GM21825 (cell line): ENCODE data around the gene CBLB.

ENCODE experiments used
- ATAC-seq: cut with Tn5 transposase; IDR thresholded peaks from one replicate; pipeline ENCODE4 v1.9.1; 2021; ENCODE audit warnings: mild to moderate bottlenecking, moderate library complexity; ENCODE audit not compliant: unreplicated experiment

CBLB gene

DNA sequence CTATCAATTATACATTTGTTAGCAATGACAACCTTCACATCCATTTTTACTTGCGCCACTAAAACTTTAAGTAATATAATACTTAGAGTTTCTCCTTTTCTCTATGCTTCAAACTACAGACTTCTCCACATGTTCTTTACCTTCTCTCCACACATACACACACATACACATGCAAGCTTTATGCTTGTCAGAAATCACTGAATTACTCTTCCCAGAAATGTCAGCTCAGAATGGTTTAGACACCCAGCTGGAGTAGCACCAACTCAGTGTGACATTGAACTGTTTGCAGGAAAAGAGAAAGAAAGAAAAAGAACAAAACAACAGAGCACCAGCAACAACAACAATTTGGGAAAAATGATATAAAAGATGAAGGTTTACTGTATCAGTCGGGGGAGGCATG lies 20.9 kb downstream of the CBLB start:
- no peak for ATAC-seq

DNA sequence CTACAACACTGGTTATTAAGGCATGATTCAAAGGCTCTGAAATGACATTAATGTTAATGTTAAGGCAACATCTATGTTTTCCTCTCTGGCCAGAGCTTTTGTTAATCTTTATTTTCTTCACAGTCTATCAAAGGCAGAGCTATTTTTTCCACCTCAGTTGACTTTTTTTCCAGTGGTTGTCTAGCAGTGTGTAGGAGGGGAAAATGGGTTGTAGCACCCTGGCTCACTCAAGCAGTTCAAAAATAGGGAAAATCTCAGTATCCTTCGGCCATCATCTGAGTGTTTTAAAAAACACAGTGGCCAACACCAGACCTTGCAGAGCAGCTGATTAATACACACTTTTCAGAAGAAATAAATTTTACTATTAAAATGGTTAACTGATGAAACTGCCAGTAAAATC lies 21.4 kb downstream of the CBLB start:
- ATAC-seq = no peak

DNA sequence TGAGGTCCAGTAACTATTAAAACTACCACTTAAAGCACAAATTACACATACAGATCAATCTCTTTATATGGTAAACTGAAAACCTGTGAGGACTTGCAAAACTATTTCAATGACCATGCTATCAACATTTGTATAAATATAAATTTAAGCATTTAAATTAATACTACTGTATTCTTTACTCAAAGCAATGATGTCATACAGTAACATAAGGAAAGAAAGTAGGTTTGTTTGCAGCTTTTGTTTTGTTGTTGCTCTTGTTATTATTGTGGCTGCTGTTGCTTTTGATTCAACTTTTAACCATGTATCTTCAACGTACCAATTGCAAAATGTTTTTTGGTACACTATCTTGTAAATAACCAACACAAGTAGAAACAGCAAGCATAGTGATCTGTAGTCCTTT lies 22.0 kb downstream of the CBLB start:
- no peak for ATAC-seq

DNA sequence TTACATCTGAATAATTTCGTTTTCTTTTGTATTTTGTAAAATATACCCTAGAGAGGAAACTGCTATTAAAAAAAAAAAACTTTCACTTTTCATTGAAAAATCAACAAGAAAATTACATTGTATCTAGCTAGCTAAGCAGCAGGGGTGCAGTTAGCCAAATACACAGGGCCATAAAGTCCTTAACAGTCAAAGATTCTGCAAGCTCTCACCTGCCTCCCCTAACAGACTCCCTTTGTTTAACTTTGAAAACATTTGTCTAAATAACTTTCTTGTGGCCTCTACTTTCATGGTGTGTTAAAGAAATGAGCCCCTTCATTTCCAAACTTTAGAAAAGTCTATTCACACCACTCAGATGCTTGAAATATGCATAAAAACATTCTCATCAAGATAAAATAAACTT lies 23.3 kb downstream of the CBLB start:
- no peak for ATAC-seq

DNA sequence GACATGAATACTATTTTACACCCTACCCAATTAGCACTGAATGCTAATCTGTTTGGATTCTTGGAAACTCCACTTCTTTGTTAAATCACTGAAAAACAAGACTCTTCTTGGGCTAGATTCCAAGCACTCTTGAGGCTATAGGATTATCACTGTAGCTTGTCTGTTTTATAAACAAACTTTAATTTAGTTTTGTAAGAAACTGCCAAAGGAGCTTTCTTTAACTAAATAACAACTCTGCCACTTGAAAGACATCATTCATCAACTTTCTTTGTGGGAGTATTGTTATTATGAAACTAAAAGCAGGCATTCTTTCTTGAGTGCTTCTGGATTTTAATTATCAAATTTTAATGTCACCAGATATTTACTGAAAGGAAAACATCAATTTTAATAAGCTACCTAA lies 24.1 kb downstream of the CBLB start:
- no peak for ATAC-seq

DNA sequence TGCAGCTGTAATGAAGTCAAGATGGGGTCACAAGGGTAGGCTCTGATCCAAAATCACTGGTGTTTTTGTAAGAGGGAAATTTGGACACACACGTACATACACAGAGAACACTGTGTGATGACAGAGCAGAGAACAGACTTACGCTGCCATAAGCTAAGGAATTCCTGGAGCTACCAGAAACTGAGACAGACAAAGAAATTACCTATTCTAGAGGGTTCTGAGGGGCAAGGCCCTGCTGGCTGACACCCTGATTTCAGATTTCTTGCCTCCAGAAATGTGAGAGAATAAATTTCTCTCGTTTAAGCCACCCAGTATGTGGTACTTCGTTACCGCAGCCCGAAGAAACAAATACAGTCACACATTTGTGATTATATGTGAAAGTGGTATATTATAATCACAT lies 24.8 kb downstream of the CBLB start:
- ATAC-seq = no peak

DNA sequence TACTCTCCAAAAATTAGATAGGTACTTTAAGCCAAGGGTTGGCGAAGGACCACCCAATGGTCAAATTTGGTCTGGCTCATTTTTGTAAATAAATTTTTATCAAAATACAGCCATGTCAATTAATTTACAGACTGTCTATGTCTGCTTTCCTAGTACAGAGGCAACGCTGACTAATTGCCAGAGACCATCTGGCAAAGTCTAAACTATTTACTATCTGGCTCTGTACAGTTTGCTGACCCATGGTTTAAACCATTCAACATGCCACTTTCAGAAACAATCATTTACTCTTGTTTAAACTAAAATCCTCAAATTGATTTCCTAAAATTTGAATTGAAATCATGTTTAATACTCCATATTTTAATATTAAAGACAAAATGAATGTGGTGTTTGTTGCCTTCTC lies 25.9 kb downstream of the CBLB start:
- no peak for ATAC-seq

DNA sequence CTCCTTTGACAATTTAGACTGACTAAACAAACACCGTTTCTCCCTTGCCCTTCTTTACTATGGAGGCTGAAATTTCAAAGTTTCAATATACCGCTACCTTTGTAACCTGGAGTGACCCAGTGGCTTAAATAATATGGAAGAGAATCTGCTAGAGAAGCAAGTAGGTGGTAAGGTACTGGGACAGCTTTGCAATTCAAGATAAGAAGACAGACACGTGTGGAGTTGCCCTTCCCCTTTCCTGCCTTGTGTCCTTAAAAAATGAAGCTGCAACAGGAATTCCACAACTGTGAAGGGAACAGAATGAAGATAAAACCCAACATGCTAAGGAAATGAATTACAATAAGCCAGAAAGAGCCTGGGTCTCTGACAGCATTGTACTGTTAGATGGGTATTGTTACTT lies 26.4 kb downstream of the CBLB start:
- ATAC-seq = no peak

DNA sequence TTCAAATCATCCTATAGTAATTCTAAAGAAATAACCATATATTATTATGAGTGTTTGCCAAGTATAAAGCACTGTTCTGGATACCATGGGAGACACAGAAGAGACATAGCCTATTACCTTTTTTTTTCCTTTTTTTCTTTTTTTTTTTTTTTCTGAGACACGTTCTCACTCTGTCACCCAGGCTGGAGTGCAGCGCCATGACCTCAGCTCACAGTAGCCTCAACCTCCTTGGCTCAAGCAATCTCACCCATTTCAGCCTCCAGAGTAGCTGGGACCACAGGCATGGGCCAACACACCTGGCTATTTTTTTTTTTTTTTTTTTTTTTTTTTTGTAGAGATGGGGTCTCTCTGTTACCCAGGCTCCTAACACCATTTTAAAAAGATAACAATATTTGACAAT lies 30.9 kb downstream of the CBLB start:
- ATAC-seq = no peak

DNA sequence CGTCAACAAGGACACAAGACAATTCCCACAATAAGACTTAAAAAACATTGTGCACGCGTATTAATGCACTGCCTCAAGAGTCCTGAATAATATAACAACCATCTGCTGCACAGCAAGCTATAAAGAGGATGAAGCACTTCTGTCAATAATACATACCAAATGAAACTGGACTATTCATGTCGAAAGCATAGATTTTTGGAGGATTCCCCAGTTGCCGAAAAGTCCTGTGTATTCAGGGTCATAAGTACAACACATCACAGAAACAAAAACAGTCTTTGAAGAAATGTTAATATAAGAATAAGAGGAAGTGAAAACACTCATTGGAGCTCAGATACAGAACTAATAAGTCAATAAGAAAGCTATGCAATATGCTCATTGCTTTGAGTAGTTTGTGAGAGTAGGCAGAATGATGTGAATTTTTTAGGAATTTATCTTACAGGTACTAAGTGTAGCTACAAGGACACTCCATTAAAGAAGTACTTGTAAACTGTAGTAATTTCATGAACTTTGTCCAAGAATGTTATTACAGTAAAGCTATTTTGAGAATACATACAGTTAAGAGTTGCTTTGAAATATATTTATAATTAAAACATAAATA lies 31.6 kb downstream of the CBLB start:
- ATAC-seq = peak; percentile 97

DNA sequence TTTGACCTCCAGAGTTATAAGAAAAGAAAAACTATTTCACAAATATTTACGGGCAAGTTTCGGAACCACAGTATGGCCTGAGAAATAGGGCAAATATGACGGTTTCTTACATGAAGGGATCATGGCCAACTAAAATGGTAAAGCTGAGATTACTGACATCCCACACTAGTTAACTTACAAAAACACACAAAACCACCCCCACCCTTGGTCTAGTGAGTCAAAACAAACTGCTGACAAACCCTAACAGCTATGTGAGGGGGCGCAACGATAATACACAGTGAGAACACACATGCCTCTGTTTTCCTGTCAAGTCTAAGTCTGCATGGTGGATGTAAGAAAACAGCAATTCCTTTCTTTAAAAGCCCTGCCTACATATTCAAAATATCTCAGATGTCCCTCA lies 32.3 kb downstream of the CBLB start:
- ATAC-seq = no peak

DNA sequence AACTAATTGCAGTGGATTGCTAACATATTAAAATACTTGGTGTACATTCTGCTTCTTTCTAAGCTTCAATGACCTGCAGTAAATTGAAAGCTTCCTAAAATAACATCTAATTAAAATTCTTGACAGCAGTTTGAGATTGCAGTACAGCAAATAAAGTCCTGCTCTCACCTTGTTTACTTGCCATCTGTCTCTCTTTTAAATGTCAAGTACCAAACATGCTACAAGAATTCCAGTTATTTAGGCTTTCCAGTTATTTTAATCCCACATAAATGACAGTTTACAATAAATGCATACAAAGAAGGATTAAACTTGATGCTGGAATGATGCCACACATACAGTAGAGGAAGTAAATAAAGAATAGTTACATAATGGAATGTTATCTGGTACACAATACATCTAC lies 33.2 kb downstream of the CBLB start:
- ATAC-seq = no peak

DNA sequence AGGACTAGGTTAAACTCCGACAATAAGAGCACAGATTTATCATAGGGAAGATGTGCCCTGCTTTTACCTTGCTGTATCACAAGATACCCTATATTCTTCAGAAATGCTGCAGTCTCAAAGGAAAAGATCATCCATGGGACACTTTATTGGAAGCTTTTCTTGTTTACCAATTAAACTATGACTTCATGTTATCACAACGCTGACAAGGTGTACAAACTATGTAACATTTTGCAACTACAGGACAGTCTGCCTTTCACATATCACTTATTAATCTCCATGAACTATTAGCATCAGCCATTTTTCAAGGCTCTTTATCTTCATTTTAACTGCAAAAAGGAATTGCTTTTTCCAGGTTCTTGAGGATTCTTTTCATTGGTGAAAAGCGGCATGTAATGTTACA lies 34.0 kb downstream of the CBLB start:
- ATAC-seq = no peak

DNA sequence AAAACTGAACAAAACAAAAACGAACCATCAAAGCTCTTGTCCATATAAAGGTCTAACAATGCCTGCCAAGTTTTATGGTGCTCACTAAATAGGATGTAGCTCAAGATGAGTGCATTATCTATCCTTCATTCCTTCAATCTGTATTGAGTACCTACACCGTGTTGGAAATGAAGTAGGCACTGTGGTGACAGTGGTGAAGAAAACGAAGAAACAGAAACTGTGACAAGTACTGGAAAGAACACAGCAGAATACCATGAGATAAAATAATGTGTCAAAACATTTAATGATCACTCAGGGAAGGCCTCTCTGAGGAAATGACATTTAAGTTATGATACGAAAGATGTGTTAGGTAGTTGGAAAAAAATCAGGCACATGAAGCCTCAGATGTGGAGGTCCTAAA lies 36.2 kb downstream of the CBLB start:
- ATAC-seq = no peak

DNA sequence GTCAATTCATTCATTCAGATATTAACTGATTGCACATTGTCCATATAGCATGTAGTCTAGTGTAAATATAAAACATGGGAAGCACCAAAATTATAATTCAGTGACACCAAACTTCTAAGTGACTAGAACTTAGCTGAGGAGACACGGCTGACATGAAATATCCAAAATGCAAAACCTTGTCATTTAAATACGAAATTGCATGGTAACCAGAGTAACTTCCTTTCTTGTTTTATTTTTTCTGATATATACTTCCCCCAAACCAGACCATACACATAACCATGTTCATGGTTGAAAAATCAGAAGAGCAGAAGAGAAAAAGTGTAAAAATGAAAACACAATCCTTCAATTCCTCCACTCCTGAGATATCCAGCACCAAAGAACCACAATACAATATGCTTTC lies 38.0 kb downstream of the CBLB start:
- ATAC-seq = no peak

DNA sequence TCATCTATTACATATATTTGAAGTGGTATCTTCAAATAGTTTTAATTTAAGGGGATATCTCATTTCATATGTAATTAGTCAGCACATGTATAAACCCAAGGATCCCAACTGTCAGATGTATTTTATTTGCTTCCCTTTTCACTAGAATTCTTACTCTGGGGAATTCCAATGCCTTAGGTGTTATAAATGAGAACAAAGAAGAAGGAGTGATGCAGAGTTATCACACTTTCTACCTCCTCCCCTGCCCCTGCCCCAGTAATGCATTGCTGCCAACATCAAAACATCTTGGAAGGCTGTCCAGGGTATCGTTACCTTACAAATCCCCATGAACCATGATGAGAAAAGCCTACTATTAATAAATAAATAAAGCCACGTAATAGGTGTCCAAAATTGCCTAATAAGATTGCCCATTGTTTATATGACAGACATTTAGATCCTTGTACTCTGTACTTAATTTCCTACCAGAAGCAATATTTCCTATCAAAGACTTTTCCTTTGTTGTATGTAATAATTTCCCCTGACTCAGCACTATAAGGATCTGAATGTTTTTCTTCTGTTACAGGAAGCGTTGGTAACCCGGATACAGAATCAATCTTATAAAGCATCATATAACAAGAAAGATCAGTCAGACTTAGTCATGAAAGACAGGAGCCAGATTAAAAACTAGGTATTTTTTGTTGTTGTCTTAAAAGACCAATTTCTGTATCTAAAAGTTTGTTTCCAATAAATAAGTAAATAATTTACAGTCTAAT lies 38.8 kb downstream of the CBLB start:
- no peak for ATAC-seq

DNA sequence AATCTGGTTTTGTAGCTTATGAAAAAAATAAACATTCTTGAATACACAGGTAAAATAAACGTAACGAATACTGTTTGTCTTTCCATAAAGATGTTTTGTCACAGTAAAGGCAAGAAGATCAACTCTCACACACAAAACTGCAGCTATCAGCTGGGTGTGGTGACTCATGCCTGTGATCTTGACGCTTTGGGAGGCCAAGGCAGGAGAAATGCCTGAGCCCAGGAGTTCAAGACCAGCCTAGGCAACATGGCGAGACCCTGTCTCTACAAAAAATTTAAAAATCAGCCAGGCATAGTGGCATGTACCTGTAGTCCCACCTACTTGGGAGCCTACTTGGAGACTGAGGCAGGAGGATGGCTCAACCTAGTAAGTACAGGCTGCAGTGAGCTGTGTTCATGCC lies 39.6 kb downstream of the CBLB start:
- ATAC-seq = no peak

DNA sequence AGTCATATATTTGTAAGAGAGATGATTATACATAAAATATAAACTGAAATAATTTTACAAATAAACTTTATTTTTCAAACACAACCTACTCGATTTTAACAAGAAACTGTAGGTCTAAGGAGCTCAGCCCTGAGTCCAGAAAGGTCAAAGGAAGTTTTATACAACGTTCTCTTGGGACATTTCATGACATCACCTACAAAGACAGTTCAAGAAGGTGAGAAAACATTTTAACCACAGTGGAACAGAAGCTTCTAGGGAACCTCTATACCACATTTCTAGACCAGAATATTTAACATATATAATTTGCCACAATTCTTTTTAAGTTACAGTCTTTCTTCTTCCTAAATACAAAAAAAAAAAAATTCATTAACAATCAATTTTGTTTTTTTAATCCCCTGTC lies 40.1 kb downstream of the CBLB start:
- no peak for ATAC-seq

DNA sequence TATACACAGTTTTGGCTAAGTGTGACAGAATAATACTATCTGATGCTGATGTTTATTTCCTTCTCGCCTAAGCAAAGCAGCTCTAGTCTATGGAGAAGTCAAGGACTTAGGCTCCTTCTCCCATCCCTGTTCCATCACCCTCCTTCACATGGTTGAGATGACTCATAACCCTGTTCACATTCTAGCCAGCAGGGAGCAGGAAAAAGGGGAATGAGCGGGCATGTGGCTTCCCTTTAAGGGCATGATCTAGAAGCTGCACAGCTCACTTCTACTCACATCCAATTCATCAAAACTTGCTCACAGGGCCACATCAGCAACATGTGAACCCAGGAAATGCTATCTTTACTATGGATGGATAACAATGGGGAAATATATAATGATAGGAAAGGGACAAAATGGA lies 40.9 kb downstream of the CBLB start:
- ATAC-seq = no peak

DNA sequence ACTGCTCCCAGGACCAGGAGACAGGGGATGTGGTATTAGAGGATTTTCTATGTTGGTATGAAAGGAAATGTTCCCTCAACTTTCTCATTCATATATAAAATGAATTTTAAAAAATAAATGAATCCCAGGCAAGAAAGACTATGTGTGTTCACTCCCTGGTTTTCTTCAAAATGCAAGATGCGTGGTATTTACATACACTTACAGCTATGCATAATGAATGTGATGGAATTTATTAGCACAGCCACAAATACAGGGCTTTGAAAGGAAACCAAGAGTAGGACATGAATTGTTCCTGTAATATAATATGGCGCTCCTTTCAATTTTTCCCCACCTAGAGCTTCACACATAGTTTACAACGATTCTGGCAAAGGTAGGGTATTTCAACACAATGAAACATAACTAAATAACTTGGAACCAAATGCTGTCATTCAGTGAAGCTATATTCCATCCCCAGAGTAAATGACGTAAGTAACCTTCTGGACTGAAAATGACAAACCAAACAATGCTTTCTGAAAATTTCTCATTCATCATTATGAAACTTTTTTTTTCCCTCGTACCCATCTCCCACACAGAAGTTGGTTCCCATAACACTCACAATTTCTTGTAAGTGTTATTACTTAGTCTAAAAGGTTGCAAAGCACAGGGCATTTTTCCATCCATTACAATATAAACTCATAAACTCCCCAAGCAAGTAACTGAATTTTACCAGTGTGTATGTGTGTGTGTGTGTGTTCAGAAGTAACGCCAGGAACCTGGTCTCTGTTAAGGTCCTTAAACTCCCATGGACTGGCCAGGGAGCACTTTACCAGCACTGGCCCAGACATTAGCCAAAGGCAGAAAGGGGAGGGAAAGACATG lies 41.8 kb downstream of the CBLB start:
- ATAC-seq = peak; percentile 42

DNA sequence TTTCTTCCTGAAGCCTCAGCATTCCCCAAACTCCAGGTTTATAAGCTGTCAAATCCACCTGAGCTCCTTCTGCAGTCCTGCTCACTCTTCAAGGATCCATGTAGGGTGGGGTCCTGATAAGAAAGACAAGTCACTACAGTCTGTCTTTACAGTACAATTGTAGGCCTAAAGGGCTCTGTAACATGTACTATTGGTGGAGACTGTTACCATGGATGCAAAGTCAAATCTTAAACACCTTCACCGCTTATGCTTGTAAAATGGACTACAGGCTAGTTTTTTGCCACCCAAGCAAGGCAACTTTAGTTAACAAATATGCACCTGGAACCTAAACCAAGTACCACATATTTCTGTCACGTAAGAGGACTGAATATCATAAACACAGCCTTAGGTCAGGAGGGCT lies 44.7 kb downstream of the CBLB start:
- ATAC-seq = no peak
